T47D (cell line): ENCODE data around the gene TMCC3.

ENCODE experiments used
- DNase-seq, 2 experiments: peaks; one replicate each; pipeline versions ENCODE4 v3.0.0 to v3.0.0-alpha.2; 2011 to 2012; ENCODE audit warnings: low read depth in 1 of 2, low spot score in 1 of 2
- JUND ChIP-seq: IDR thresholded peaks from 2 replicates; pipeline ENCODE4 v1.6.1; 2012; ENCODE audit warnings: low read depth
- in situ Hi-C: cut with HindIII; loops from 2 replicates; pipeline ENCODE4 v1.10.0; 2016; ENCODE audit warnings: low sequenced_read_pairs, low pct_unique_long_range_greater_than_20kb

Gene TMCC3

DNA sequence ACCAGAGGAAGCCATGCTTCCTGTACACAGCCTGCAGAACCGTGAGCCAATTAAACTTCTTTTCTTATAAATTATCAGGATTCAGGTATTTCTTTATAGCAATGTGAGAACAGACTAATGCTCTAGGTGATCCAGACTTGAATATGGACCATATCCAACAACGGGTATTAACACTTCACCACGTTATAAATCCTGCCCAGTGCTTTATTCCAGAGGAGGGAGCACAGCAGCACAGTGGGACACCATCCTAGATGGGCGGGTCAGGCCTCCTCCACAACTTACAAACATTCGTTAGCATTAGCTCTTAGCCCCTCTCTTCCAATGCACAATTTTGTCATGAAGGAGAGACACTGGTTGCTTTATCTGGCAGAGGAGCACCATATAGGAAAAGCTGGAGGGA, 66.0 kb downstream of the TMCC3 start:
- in situ Hi-C loops: no loop called here
- DNase-seq: no peak

GRCh38 chr12:94582591-94582990, 67.8 kb downstream of the TMCC3 start:
- TF ChIP-seq JUND: no peak
- in situ Hi-C loops: no loop called here
- DNase-seq: no peak

More for the DNA sequence above, 66.0 kb downstream of the TMCC3 start:
- TF ChIP-seq JUND: no peak

DNA sequence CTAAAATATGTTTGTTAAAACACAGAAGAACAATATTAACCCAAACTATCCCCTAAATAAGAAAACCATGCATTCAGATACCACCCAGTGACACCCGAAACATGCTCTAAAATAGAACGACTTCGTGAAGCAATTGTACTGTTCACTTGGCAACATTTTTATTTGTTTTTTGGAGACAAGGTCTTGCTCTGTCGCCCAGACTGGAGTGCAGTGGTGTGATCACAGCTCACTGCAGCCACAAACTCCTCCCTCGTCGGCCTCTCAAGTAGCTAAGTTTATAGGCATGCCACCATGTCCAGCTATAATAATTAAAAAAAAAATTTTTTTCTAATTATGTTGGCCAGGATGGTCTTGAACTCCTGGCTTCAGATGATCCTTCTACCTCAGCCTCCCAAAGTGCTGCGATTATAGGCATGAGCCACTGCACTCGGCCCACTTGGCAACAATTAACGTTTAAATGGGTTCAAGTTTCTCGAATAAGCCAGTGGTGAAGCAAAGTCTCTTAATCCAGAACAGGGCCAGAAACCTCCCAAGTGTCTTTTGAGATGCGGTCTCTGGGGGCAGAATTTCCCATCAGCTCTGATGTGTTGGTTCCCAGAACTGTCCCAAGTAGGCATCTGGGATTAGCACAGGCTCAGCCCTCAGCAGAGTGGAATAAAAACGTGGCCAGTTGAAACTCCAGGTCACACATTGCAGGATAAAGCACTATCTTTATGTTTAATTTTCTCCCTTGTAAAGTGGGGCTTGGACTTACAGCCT, 74.5 kb downstream of the TMCC3 start:
- in situ Hi-C loops: no loop called here
- no peak for DNase-seq
- no peak for TF ChIP-seq JUND

GRCh38 chr12:94575024-94575423, 75.3 kb downstream of the TMCC3 start:
- in situ Hi-C loops: no loop called here
- no peak for TF ChIP-seq JUND
- peak in 1 of 2 experiments; percentile 44 for DNase-seq

DNA sequence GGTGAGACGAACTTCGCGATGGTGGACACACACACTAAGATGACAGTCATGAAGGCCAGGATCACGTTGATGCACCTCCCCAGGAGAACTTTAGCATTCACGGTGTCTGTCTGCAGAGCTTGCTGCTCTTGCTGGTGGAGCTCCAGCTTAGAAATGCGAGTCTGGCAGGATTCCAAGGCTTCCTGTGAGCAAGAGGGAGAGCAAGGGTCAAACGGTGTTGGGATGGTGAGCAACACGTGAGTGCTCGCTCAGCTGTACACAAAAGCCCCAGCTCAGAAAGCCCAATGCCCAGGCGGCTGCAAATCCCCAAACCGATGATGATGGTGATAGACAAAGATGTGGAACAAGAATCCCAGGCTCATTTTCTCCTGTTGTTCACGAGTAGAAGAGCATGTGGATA, 78.8 kb downstream of the TMCC3 start:
- no peak for TF ChIP-seq JUND
- in situ Hi-C loops: no loop called here
- DNase-seq: peak in 1 of 2 experiments; percentile 40

DNA sequence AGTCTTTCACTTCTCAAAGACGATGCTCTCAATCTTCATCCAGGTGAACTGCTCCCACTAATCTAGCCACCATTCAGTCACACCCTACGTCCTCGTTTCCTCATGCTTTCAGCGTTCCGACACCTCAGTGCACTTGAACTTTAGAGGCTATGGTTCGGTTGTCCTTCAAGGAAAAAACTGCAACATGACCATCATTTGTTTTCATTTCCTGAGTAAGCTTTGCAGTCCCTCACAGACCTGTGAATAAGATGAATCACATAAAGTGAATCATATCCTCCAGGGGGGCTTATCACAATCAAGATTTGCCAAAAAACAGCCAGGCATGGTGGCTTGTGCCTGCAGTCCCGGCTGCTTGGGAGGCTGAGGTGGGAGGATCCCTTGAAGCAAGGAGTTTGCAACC, 80.2 kb downstream of the TMCC3 start:
- in situ Hi-C loops: no loop called here
- DNase-seq: no peak
- TF ChIP-seq JUND: no peak

- in situ Hi-C loops: no loop called here
- DNase-seq: no peak
- no peak for TF ChIP-seq JUND
Observed at GRCh38 chr12:94567761-94568160, 82.6 kb downstream of the TMCC3 start.

- no peak for DNase-seq
- in situ Hi-C loops: no loop called here
- TF ChIP-seq JUND: no peak
Observed at GRCh38 chr12:94566345-94566744, 84.0 kb downstream of the TMCC3 start.

DNA sequence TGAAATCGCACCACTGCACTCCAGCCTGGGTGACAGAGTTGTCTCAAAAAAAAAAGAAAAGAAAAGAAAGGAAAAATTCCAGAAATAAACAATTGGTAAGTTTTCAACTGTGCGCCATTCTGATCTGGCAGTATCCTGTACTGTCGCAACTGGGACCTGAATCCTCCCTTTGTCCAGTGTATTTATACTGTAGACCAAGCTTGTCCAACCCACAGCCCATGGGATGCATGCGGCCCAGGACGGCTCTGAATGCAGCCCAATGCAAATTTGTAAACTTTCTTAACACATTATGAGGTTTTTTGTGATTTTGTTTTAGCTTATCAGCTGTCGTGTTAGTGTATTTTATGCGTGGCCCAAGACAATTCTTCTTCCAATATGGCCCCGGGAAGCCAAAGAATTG, 84.7 kb downstream of the TMCC3 start:
- no peak for TF ChIP-seq JUND
- in situ Hi-C loops: no loop called here
- DNase-seq: no peak

GRCh38 chr12:94563286-94563685, 87.1 kb downstream of the TMCC3 start:
- DNase-seq: no peak
- in situ Hi-C loops: no loop called here
- no peak for TF ChIP-seq JUND

DNA sequence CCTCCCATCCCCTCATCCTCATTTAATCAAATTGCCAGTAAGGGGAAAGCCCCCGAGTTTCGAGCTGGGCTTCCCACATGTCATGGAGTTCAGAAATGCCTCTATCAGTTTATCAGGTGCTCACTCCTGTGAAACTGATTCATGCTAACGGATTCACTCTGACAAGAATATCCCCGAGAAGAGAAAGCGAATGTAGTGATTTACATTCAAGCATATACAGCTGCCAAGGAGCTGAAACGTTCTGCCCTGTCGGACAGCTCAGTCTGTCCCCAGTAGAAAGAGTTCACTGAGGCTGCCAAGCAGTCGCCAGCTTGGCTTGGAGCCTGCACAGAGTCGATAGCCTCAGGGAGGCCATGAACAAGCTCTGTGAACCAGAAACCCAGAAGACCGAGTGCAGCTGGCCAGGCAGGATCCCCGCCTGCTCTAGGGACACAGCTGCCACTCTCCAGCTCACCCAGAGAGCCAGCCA, 88.4 kb downstream of the TMCC3 start:
- in situ Hi-C loops: no loop called here
- peak; percentile 58 to 93 for DNase-seq
- no peak for TF ChIP-seq JUND

DNA sequence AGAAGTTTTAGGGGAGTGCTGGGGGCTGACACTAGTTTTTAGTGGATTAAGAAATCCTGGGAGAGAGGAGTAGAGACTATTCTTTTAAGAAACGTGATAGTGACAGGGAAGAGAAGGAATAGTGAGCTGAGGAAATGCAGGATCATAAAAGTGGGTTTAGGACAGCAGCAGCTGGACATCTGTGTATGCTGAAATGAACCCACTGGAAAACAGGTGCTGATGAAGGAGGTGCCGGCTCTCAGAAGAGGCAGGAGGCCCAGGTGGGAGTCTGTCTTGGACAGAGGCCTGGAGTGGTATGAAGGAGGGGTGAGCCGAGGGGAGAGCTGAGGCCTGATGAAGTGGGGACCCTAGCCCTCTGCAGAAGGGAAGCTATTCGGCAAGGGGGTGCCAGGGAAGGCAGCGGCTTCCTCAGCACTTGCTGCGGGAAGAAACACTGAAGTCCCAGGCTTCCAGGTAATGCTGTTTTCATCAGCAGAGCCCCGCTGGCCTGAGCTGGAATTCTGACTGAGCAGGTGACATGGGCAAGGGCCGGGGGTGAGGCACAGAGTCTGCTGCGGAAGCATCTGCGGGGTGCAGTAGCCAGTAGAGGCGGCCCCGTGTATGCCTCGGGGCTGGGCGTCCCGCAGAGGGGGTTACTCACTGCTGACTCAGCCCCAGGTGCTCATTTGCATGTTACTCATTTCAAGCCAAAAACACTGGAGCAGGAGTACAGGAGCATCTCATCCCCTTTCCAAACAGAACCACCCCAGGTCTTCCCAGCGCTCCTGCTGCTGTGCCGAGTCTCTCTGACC, 89.7 kb downstream of the TMCC3 start:
- no peak for DNase-seq
- no peak for TF ChIP-seq JUND
- in situ Hi-C loops: no loop called here

DNA sequence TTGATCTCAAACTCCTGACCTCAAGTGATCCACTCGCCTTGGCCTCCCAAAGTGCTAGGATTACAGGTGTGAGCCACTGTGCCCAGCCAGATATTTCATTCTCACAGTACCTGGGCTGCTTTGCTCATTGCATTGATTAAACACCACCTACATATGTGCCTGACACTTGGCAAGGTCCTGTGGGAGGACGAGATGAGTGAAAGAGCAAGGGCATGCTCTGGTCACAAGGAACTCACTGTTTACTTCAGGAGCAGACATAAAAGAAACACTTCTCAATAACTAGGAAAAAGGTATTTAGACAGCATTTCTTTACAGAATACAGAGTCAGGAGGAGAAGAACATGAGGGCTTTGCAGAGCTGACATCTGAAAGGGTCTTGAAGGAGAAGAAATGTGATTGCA, 91.7 kb downstream of the TMCC3 start:
- no peak for DNase-seq
- in situ Hi-C loops: no loop called here
- no peak for TF ChIP-seq JUND
